Stimulated activated naive CD4-positive, alpha-beta T cell treated with Interleukin-2 at 50 U/mL for 16 hours (primary cell): ENCODE measurements around the gene DENR.
"Not testable (repeated sequence)": the region's sequence is repeated elsewhere in the genome, so short reads cannot be mapped to it uniquely, and the experiment has no call there.

Experiments
- DNase-seq: peaks from one replicate; lab custom pipeline; 2025; lab: John Stamatoyannopoulos, UW

Gene DENR

DNA sequence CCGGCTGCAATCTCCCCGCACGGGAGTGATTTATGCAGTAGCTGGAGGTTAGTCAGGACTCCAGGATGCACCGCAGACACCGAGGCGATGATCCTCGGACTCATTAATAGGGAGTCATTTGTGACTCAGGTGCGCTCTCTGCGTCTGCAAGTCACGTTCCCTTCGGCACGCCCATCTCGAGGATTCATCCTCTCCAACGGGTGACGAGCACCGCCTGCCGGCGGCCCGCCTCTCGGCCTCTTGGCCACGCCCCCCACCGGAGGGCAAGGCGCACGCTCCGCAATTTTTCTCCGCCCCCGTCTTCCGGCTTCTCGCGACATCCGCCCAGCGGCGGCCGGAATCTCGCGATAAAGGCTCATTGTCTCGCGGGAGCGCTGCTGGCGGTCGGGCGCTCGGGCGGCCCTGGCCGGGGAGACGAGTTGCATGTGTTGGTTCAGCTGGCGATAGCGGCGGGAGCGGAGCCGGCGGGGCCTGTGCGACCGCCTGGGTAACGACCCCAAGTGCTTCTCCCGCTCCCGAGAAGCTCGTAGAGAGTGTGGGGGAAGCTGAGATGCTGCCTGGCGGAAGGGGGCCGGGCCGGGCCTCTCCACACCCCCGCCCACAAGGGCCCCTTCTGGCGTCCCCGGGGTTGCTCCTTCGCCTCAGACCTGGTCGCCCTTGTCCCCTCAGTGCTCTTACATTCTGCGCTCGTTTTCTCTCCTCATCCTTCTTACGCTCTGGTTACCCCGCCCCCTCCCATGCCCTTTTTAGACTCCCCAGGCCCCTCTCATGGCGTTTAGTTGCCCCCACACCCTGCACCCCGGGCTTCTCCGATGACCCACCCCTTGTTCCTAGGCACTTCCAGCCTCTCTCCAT, at the start of gene DENR:
Gene DENR (plus strand): TSS at position 361 of the 855 bp plus-strand sequence. CDS start 878 bp downstream, outside the sequence.
- DNase-seq: peak; percentile 98

- not testable (repeated sequence) for DNase-seq
Measured at GRCh38 chr12:122702890-122703611, 49.6 kb upstream of the DENR start, which contains the start of gene HCAR2. Gene HCAR2, minus strand, starts transcription at chr12:122703357. Its CDS starts 74 bp downstream, at chr12:122703283.

DNA sequence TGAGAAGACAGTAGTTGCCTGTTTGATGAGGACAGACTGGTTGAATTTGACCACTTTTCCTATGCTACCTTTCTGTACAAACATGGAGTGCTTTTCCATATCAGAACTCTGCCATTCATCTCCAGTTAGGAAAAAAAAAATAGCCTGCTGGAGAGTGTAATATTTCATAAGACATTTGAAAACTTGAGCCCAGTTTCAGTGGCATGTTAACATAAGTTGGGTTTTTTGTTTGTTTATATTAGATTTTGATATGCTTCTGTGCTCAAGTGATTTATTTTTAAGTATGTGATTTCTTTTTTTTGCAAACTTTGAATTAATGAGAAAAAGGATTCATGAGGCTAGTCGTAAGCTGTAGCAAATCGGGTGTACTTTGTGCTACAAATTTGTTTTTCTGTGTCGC, 48.8 kb upstream of the DENR start:
- not testable (repeated sequence) for DNase-seq

GRCh38 chr12:122709287-122709686, 43.3 kb upstream of the DENR start:
- DNase-seq: not testable (repeated sequence)

DNA sequence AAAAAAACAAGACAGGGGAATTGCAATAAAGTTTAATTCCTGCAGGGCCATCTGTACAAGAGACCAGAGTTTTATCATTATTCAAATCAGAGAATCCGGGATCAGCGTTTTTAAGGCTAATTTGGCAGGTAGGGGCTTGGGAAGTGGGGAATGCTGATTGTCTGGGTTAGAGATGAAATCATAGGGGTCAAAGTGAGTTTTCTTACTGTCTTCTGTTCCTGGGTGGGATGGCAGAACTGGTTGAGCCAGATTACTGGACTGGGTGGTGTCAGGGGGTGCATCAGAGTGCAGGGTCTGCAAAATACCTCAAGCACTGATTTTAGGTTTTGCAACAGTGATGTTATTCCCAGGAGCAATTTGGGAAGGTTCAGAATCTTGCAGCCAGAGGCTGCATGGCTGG, 42.3 kb upstream of the DENR start:
- not testable (repeated sequence) for DNase-seq

DNA sequence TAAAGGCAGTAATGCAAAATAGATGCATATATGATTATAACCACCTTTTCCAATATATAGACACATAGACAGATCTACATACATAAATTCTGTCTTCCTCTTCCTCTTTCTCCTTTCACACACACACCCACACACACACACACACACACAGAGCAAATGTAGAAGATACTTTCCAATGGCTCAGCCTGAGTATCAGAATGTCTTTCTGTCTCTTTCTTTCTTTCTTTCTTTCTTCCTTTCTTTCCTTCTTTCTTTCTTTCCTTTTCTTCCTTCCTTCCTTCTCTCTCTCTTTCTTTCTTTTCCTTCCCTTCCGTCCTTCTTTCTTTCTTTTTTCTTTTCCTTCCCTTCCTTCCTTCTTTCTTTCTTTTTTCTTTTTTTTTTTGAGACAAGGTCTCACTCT, 41.4 kb upstream of the DENR start:
- not testable (repeated sequence) for DNase-seq

DNA sequence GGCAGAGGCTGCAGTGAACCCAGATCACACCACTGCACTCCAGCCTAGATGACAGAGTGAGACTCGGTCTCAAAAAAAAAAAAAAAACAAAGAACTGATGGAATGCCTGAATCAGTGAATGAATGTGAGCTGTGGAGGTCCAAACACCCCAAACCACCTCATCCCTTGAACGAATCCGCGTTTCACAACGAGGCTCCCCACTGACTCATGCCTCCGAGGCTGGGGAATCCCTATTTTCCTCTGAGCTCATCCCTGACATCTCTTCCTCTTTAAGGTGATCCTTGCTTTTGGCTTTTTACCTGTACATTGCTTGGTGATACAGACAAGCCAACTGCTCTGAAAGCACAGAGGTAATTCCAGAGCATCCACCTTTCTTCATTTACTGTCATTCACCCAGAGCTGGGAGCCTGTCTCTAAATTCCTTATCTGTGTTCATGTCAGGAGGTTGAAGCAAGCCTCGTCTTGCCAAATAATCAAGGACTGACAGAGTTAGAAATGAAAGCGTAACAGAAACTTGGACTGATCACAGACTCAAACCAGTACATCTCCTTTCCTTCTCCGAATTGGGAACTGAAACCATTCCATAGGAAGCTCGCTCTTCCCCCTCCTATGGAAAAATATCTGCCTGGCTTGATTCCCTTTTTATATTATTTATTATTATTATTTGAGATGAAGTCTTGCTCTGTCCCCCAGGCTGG, 39.0 kb upstream of the DENR start:
- DNase-seq: not testable (repeated sequence)

GRCh38 chr12:122715211-122715610, 37.4 kb upstream of the DENR start:
- not testable (repeated sequence) for DNase-seq

DNA sequence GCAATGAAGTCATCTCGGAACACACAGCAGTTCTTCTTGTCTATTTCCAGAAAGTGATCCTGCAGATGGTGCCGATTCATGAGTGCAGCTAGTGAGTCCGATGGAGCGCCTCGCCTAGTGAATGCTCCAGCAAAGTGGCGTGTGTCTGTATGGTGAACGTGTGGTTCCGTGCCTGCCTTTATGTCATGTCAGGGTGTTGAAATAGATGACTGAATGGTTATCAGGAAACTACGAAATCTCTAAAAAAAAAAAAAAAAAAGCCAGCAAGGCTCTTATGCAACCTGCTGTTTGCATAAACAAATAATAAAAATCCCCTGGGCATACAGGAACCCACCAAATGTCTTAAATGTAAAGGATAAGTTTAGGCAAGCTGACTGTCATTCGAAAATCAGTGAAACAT, 36.0 kb upstream of the DENR start, which contains the start of gene HCAR3:
Gene HCAR3 (minus strand): TSS at position 154 of the 400 bp plus-strand sequence. CDS start 74 bp downstream, at position 80.
- not testable (repeated sequence) for DNase-seq

GRCh38 chr12:122721057-122721545, 31.5 kb upstream of the DENR start:
- no peak for DNase-seq

DNA sequence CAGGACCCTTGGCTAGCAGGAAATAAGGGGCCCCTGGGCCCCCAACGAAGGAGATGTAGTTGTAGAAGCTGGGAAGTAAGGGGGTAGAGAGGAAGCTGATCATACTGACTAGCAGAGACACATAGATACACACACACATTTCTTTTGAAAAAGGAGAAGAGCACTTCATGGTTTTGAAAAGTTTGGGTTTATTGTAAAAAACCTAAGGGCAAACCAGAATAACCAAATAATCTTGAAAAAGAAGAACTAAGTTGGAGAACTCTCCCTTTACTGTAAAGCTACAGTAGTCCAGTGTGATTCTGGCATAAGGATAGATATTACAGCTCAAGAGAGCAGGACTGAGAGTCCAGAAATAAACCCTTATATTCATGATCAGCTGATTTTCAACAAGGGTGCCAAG, 30.2 kb upstream of the DENR start:
- no peak for DNase-seq

DNA sequence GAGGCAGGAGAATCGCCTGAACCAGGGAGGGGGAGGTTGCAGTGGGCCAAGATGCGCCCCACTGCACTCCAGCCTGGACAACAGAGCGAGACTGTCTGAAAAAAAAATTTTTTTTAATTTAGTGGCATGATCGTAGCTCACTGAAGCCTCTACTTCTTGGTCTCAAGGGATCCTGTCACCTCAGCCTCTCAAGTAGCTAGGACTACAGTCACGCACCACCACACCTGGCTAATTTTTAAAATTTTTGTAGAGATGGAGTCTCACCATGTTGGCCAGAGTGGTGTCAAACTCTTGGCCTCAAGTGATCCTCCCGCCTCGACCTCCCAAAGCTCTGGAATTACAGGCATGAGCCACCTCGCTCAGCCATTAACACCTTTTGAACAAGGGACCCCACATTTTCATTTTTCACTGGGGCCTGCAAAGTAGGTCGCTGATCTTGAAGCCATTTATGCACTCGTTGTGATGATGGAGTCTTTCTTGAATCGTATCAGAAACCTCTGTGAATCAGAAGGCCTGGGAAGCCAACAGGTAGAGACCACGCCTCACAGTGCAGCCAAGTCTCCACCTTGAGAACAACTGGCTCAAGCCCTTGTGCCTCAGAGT, 27.9 kb upstream of the DENR start:
- no peak for DNase-seq

- no peak for DNase-seq
Measured at GRCh38 chr12:122725452-122726079, 27.1 kb upstream of the DENR start.

- DNase-seq: peak; percentile 26
Measured at GRCh38 chr12:122726080-122726558, 26.5 kb upstream of the DENR start.

GRCh38 chr12:122729583-122730214, 22.9 kb upstream of the DENR start:
- DNase-seq: no peak

DNA sequence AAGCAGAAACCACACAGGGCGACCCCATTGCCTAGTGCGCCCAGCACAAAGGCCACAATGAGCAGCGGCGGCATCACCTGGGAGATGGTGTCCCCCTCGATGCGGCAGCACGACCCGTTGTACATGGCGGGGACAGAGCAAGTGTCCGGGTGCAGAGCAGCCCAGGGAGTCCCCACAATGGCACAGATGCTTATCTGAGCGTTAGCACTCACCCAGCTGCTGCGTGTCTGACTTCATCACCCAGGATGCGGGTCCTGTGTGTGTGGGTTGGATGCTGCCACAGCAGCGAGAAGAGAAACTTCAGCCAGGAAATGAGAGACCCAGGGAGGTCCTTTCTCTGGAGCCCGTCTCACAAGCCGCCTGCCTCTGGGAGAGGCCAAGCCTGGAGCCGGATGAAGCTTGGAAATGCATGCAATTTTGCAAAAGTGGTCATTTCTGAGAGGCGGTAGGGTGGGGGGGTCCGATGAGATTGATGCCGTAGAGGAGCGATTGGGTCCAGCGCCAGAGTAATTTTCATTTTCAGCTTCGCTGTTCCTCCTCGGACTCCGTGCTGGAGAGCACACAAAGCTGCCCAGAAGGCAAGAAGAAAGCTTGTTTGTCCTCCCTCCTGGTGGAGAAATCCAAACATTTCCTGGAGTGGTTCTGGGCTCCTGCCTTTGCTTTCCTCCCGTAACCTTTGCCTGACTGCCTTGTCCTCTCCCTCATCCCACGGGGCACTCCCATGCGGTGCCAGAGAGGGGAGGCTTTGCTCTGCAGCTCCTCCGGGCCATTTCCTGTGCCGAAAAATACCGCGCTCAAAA, 22.2 kb upstream of the DENR start, which contains the start of gene HCAR1:
Gene HCAR1 (minus strand): TSS at position 630 of the 800 bp plus-strand sequence. CDS start 505 bp downstream, at position 125.
- peak; percentile 40 for DNase-seq

GRCh38 chr12:122732170-122732569, 20.5 kb upstream of the DENR start:
- DNase-seq: peak; percentile 10

- no peak for DNase-seq
Measured at GRCh38 chr12:122732611-122733010, 20.0 kb upstream of the DENR start.

DNA sequence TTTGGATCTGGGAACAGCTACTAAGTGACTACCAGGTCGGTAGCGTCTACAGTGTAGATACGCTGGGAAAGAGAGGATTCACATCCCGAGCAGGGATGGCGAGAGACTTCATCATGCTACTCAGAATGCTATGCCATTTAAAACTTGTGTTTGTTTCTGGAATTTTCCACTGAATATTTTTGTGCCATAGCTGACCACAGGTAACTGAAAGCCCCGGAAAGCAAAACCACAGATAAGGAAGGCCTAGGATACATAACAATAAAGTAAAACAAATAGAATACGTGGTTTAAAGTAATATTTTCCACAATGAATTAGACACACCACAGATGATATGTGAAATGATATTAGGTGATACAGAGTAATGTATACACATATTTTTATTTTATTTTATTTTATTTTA, 14.1 kb upstream of the DENR start:
- no peak for DNase-seq
